ENCODE measurements around the gene AMBP. TPM values are rescaled to one million over a fixed set of nuclear protein-coding genes. Genes with fewer than 3 reads are reported as not detected.

The AMBP gene
- total RNA-seq, 8 experiments from 2014 or later = 0.16 to 1.8 (median 0.45) TPM; not detected in 1

- H3K4me1 ChIP-seq (replicated peaks in 1 of 2) = no peaks in the 10 kb centered on the region
- in situ Hi-C loops (cut with MboI; ENCODE audit: low pct_unique_long_range_greater_than_20kb in 2 of 9, low sequenced_read_pairs in 9 of 9, unreplicated experiment in 9 of 9) = loop anchor here in 4 of 9 experiments (25.0 kb wide), 5 partner anchors 91 to 316 kb away; no protein-coding TSS in a partner anchor
- 100% methylated on average over 1 to 2 of the region's 4 CpGs; no CpG with 5 or more reads in 8 of the 10 experiments for WGBS, 10 experiments
- H3K4me3 ChIP-seq = no peak overlapping the region
- no peak overlapping the region for H3K27ac ChIP-seq
- ATAC-seq (replicated peaks in 6 of 8) = no peak
Measured at GRCh38 chr9:114027863-114028465, 50.1 kb downstream of the AMBP start.

DNA sequence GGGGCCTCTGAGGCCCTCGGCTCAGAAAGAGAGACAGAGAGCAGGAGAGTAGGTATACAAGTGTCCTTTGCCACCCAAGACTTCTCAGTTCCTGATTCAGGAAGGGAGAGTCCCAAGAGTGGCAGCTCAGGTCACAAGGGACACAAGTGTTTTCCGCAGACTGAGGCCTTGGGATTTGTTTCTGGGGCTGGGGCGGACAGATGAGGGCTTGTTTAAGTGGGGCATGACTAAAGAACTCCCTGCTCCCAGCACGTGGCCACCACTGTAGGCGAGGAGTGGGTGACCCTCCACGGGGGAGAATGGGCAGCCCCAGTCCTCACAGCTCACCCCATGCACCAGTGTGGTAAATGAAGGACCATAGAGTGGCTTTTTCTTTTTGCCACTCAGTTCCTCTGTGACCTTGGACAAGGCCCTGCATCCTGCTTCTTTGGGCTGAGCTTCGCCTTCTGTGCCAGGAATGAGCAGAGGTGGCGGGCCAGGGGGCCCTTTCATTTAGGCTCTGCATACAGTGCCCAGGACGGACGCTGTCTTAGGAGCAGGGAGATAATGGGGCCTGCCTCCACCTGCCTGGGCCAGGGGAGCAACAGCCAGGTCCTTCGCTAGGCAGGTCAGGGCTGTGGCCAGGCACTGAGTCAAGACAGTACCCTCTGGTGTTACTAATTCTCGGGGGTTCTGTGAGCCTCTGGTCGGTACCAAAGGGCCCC is 50.8 kb downstream of the AMBP start:
- H3K27ac ChIP-seq = no peak overlapping the region
- 93 to 100% (median 100%) methylated on average over 1 to 4 of the region's 13 CpGs; no CpG with 5 or more reads in 3 of the 10 experiments for WGBS, 10 experiments
- in situ Hi-C loops (cut with MboI; ENCODE audit: low pct_unique_long_range_greater_than_20kb in 2 of 9, low sequenced_read_pairs in 9 of 9, unreplicated experiment in 9 of 9) = loop anchor here in 4 of 9 experiments (25.0 kb wide), 5 partner anchors 90 to 315 kb away; no protein-coding TSS in a partner anchor
- no peaks in the 10 kb centered on the region for H3K4me1 ChIP-seq (replicated peaks in 1 of 2)
- no peak overlapping the region for H3K4me3 ChIP-seq
- ATAC-seq (replicated peaks in 6 of 8) = no peak

GRCh38 chr9:114026335-114026734 is 51.8 kb downstream of the AMBP start:
- ATAC-seq (replicated peaks in 6 of 8) = no peak
- in situ Hi-C loops (cut with MboI; ENCODE audit: low pct_unique_long_range_greater_than_20kb in 2 of 9, low sequenced_read_pairs in 9 of 9, unreplicated experiment in 9 of 9) = loop anchor here in 4 of 9 experiments (25.0 kb wide), 5 partner anchors 89 to 314 kb away; no protein-coding TSS in a partner anchor
- no peak overlapping the region for H3K27ac ChIP-seq
- WGBS, 10 experiments = 83 to 100% (median 96%) methylated on average over 1 to 4 of the region's 4 CpGs; no CpG with 5 or more reads in 3 of the 10 experiments
- H3K4me1 ChIP-seq (replicated peaks in 1 of 2) = no peaks in the 10 kb centered on the region
- H3K4me3 ChIP-seq = no peak overlapping the region

DNA sequence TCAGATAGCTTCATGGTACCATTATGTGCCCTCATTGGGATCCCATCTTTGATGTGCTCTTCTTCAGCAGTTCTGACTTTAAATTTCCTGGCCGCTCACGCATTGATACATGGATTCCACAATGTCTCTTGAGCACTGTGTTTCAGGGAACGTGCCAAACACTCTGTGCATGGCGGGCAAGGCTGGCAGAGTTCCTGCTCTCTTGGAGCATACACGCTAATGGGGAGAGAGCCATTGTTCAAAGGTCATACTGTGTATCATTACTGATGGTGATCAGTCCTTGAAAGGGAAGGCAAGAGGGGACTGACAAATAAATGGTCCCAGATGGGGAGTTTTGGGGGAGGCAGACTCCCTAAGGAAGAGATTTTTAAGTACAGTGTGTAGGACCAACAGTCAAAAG is 52.3 kb downstream of the AMBP start:
- no peak overlapping the region for H3K4me3 ChIP-seq
- in situ Hi-C loops (cut with MboI; ENCODE audit: low pct_unique_long_range_greater_than_20kb in 2 of 9, low sequenced_read_pairs in 9 of 9, unreplicated experiment in 9 of 9) = loop anchor here in 4 of 9 experiments (25.0 kb wide), 5 partner anchors 88 to 313 kb away; no protein-coding TSS in a partner anchor
- WGBS, 10 experiments = 80 to 100% (median 100%) methylated on average over 1 to 5 of the region's 5 CpGs; no CpG with 5 or more reads in 2 of the 10 experiments
- H3K4me1 ChIP-seq (replicated peaks in 1 of 2) = no peaks in the 10 kb centered on the region
- H3K27ac ChIP-seq = no peak overlapping the region
- no peak for ATAC-seq (replicated peaks in 6 of 8)

DNA sequence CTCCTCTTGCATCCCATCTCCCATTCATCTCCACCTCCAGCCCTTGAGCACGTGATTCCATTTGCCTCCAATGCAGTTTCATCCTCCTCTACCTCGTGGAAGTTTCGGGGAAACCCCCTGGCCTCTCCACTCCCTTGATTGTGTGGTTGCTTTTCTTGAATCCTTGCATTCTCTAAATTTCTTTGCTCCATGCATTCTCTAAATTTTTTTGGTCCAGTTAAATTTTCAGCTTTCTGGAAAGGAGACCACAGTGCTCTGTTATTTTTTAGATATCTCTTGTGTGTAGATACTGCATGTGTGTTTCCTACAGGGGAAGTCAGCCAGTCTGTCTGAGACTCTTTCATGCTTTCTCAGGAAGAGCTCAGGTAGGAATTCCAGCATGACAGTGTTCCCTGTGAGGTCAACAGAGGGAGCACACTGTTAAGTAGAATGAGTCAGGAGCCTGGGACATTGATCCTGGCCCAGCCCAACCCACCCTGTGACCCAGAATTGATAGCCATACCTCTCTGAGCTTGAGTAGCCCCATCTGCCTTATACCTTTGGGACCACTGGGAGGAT is 52.8 kb downstream of the AMBP start:
- Histone ChIP-seq H3K4me3 (no peak overlapping the region), H3K27ac (no peak overlapping the region), H3K4me1 (replicated peaks in 1 of 2) (no peaks in the 10 kb centered on the region)
- WGBS, 10 experiments = 83 to 100% (median 92%) methylated on average over 2 to 3 of the region's 3 CpGs; no CpG with 5 or more reads in 4 of the 10 experiments
- ATAC-seq (replicated peaks in 6 of 8) = no peak
- in situ Hi-C loops (cut with MboI; ENCODE audit: low pct_unique_long_range_greater_than_20kb in 2 of 9, low sequenced_read_pairs in 9 of 9, unreplicated experiment in 9 of 9) = loop anchor here in 4 of 9 experiments (25.0 kb wide), 5 partner anchors 88 to 313 kb away; no protein-coding TSS in a partner anchor

- ATAC-seq (replicated peaks in 6 of 8) = no peak
- Histone ChIP-seq H3K4me1 (replicated peaks in 1 of 2) (no peaks in the 10 kb centered on the region), H3K27ac (no peak overlapping the region), H3K4me3 (no peak overlapping the region)
- in situ Hi-C loops (cut with MboI; ENCODE audit: low pct_unique_long_range_greater_than_20kb in 2 of 9, low sequenced_read_pairs in 9 of 9, unreplicated experiment in 9 of 9) = no loop called here
- WGBS, 10 experiments = 85 to 100% (median 95%) methylated on average over 1 of the region's 1 CpG; no CpG with 5 or more reads in 1 of the 10 experiments
Measured at GRCh38 chr9:114023961-114024360, 54.1 kb downstream of the AMBP start.

- Histone ChIP-seq H3K27ac (no peak overlapping the region), H3K4me1 (replicated peaks in 1 of 2) (no peaks in the 10 kb centered on the region), H3K4me3 (no peak overlapping the region)
- in situ Hi-C loops (cut with MboI; ENCODE audit: low pct_unique_long_range_greater_than_20kb in 2 of 9, low sequenced_read_pairs in 9 of 9, unreplicated experiment in 9 of 9) = no loop called here
- ATAC-seq (replicated peaks in 6 of 8) = peak in 3 of 8 experiments; percentile 78 to 91 (median 89)
- 0 to 100% (median 78%) methylated on average over 1 to 3 of the region's 3 CpGs; no CpG with 5 or more reads in 2 of the 10 experiments for WGBS, 10 experiments
Measured at GRCh38 chr9:114021578-114021977, 56.5 kb downstream of the AMBP start.

GRCh38 chr9:114017741-114018715 is 60.1 kb downstream of the AMBP start:
- in situ Hi-C loops (cut with MboI; ENCODE audit: low pct_unique_long_range_greater_than_20kb in 2 of 9, low sequenced_read_pairs in 9 of 9, unreplicated experiment in 9 of 9) = no loop called here

DNA sequence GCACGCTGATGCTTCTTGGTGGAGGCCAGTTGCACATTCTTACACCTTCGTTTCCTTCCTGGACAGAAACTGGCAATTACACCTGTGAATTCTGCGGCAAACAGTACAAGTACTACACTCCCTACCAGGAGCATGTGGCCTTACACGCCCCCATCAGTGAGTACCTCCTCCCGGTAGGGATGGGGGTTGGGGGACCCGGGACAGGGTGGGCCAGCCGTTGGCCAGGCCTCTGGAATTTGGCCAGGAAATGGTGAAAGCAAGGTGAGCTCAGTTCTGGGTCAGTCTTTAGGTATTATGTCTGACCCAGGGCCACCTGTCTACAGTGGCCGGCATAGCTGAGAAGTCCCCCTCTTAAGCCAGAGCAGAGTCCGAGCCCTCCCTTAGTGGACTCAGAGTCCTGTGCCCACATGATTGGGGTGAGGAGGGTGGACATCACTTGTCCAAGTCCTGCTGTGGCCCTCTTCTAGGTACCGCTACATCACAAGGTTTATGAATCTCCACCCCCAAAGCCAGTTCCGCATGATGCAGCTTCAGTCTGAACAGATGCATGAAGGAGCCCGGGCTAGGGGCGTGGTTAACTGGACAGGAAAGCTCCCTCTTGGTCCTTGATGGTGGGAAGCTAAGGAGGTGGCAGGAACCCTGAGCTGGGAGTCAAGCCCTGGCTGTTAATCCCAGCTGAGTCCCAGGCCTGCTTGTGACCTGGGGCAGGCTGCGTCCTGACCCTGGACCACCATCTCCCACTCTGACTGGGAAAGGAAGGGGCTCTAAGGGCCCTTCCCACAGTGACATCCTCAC is 61.3 kb downstream of the AMBP start:
- Histone ChIP-seq H3K4me3 (no peak overlapping the region), H3K27ac (no peak overlapping the region), H3K4me1 (replicated peaks in 1 of 2) (no peaks in the 10 kb centered on the region)
- WGBS, 10 experiments = 77 to 90% (median 83%) methylated on average over 1 to 6 of the region's 14 CpGs; no CpG with 5 or more reads in 6 of the 10 experiments
- no peak for ATAC-seq (replicated peaks in 6 of 8)
- in situ Hi-C loops (cut with MboI; ENCODE audit: low pct_unique_long_range_greater_than_20kb in 2 of 9, low sequenced_read_pairs in 9 of 9, unreplicated experiment in 9 of 9) = no loop called here

More at GRCh38 chr9:114017741-114018715, 60.1 kb downstream of the AMBP start:
- no peak for ATAC-seq (replicated peaks in 6 of 8)
- no peak overlapping the region for H3K4me3 ChIP-seq
- 77 to 100% (median 80%) methylated on average over 1 to 3 of the region's 6 CpGs; no CpG with 5 or more reads in 5 of the 10 experiments for WGBS, 10 experiments
- H3K27ac ChIP-seq = no peak overlapping the region
- no peaks in the 10 kb centered on the region for H3K4me1 ChIP-seq (replicated peaks in 1 of 2)

GRCh38 chr9:114016101-114016500 is 62.0 kb downstream of the AMBP start:
- no peak overlapping the region for H3K27ac ChIP-seq
- ATAC-seq (replicated peaks in 6 of 8) = no peak
- H3K4me1 ChIP-seq (replicated peaks in 1 of 2) = no peaks in the 10 kb centered on the region
- WGBS, 10 experiments = no CpG with 5 or more reads among the region's 6 CpGs
- no peak overlapping the region for H3K4me3 ChIP-seq
- in situ Hi-C loops (cut with MboI; ENCODE audit: low pct_unique_long_range_greater_than_20kb in 2 of 9, low sequenced_read_pairs in 9 of 9, unreplicated experiment in 9 of 9) = no loop called here

DNA sequence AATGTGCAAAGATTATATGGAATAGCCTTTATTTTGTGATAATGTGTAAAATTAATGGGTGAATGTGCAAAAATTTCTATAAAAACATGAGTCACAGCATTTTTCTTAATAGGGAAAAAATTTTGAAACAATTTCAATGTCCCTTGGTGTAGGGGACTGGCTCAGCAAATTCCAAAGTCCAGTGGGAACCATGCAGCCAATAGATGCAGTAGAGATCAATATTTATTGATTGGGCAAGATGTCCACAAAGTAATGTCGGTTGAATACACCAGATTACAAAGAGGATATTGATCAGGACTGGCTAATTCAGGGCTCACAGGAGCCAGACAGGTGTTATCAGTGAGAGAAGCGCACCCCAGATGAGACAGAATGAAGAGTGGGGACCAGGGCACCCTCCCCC is 62.5 kb downstream of the AMBP start:
- Histone ChIP-seq H3K4me1 (replicated peaks in 1 of 2) (no peaks in the 10 kb centered on the region), H3K27ac (no peak overlapping the region), H3K4me3 (no peak overlapping the region)
- peak in 1 of 8 experiments; percentile 26 for ATAC-seq (replicated peaks in 6 of 8)
- WGBS, 10 experiments = 33 to 83% (median 62%) methylated on average over 1 to 2 of the region's 2 CpGs; no CpG with 5 or more reads in 2 of the 10 experiments
- in situ Hi-C loops (cut with MboI; ENCODE audit: low pct_unique_long_range_greater_than_20kb in 2 of 9, low sequenced_read_pairs in 9 of 9, unreplicated experiment in 9 of 9) = no loop called here

GRCh38 chr9:114014044-114014443 is 64.1 kb downstream of the AMBP start:
- Histone ChIP-seq H3K27ac (no peak overlapping the region), H3K4me3 (no peak overlapping the region), H3K4me1 (replicated peaks in 1 of 2) (no peaks in the 10 kb centered on the region)
- in situ Hi-C loops (cut with MboI; ENCODE audit: low pct_unique_long_range_greater_than_20kb in 2 of 9, low sequenced_read_pairs in 9 of 9, unreplicated experiment in 9 of 9) = no loop called here
- ATAC-seq (replicated peaks in 6 of 8) = no peak

Data from motor neuron (in vitro differentiated cells).